ENCODE data around the gene SCCPDH. TPM values are rescaled to one million over a fixed set of nuclear protein-coding genes. Genes with fewer than 3 reads are reported as not detected.

Gene SCCPDH
- total and polyA plus RNA-seq, 9 of the 15 experiments (the other 6 are each of a cell fraction or from before 2014, with no cell fraction given) = 7.0 to 61.9 (median 38.3) TPM

- CTCF ChIA-PET (ENCODE audit: low intra/inter-chr PET ratio) = no interaction called here
- Histone ChIP-seq H3K27me3 (ENCODE audit: control insufficient read depth in 2 of 2, insufficient read depth in 2 of 2, low read length in 2 of 2) (no peaks in the 10 kb centered on the region), H3K4me3 (no peak overlapping the region), H3K4me1 (replicated peaks in 1 of 2; ENCODE audit: control insufficient read depth in 2 of 2, insufficient read depth in 2 of 2, low read length in 2 of 2) (no peaks in the 10 kb centered on the region), H3K36me3 (ENCODE audit: control insufficient read depth, insufficient read depth, low read length) (peaks cover 36% of the 10 kb centered on the region; the same call in 2 of the 3 replicates), H3K27ac (ENCODE audit: extremely low read depth, low read depth, low read length) (no peak overlapping the region), H3K79me2 (ENCODE audit: control insufficient read depth, insufficient read depth, low read length) (no peaks in the 10 kb centered on the region), H4K20me1 (replicated peaks; ENCODE audit: control insufficient read depth, insufficient read depth, low read length) (no peaks in the 10 kb centered on the region), H3K9me3 (replicated peaks; ENCODE audit: control insufficient read depth, insufficient read depth, low read depth, low read length) (no peaks in the 10 kb centered on the region; the same call in none of the 2 replicates), H2AFZ (ENCODE audit: low read depth, low read length) (no peak overlapping the region), H3K4me2 (ENCODE audit: insufficient read depth, low read length) (no peak overlapping the region), H3K9ac (ENCODE audit: insufficient read depth in 1 of 2, low read depth in 2 of 2, low read length in 2 of 2) (no peak overlapping the region), H3K9me1 (ENCODE audit: control insufficient read depth, insufficient read depth, low read length) (no peaks in the 10 kb centered on the region)
- no peak for DNase-seq (ENCODE audit: extremely low read depth in 1 of 4, low spot score in 3 of 4)
- no peak for ATAC-seq
- POLR2A ChIA-PET = no interaction called here
- TF ChIP-seq BCL6 (CRISPR knock-in tag; IDR thresholded peaks at IDR 0.05) (no peak), MTF1 (CRISPR knock-in tag; IDR thresholded peaks at IDR 0.05; ENCODE audit: borderline replicate concordance) (no peak), TSHZ1 (CRISPR knock-in tag; IDR thresholded peaks at IDR 0.05) (no peak)
- in situ Hi-C loops (cut with MboI) (no loop called here), intact Hi-C loops (cut with micrococcal nuclease) (no loop called here)
- WGBS (ENCODE audit: insufficient coverage, low coverage, missing lambda C conversion rate) = 65% methylated on average over 8 of the region's 8 CpGs
- BruUV-seq (replicated peaks) = no TSS peak
- no peak for FAIRE-seq
These were observed 18.2 kb downstream of the SCCPDH start for GRCh38 chr1:246742396-246742795.
